ENCODE data around the gene MAP2K1.

- TF ChIP-seq CTCF (conservative IDR thresholded peaks at IDR 0.05 in 1 of 2, IDR thresholded peaks at IDR 0.05 in 1 of 2; ENCODE audit: low read depth in 1 of 2, low read length in 2 of 2) (no peak), EZH2 (IDR thresholded peaks at IDR 0.05; ENCODE audit: low read length, missing control alignments) (no peak)
Observed at GRCh38 chr15:66440501-66440900, 53.8 kb downstream of the MAP2K1 start.

Data from fibroblast of lung (primary cell).